ENCODE data around the gene TMEM151B.
"Not testable (repeated sequence)": the region's sequence is repeated elsewhere in the genome, so short reads cannot be mapped to it uniquely, and the experiment has no call there.

Gene TMEM151B

DNA sequence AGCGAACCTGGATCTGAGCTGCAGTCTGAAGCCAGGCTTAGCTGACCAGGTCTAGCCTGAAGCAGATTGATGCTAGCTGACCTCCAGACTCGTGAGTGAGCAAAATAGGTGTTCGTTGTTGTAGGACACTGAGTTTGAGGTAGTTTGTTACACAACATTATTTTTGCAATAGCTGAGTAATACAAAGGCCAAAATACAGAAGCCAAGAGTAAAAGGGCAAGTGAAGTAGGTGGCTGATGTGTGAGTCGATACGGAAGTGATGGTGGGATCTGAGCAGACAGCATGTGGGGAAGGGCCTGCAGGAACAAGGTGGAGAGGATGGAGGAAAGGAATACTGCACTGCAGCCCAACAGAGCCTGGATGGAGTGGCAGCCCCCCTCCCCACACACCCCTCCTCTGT is 63.7 kb downstream of the TMEM151B start:
- no peak for DNase-seq (ENCODE audit: low spot score)

DNA sequence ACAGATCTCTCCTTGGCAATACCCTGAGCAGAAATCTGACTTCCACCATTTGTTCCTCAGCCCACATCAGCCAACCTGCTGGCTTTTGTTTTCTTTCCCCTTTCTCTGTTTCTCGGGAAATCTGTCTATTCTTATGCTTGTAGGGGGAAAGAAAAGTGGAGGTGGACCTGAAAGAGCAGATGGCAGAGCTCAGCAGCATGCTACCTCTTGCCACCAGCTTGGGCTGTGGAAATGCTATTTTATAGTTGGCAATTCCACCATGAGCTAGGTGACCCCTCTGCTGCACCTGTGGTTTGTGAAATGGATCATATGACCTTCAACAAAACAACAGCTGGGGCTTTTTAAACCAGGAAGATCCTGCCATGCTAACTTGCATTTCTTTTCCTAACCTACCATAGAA is 65.4 kb downstream of the TMEM151B start:
- DNase-seq (ENCODE audit: low spot score) = no peak

GRCh38 chr6:44338228-44339122 is 68.2 kb downstream of the TMEM151B start:
- peak; percentile 77 for DNase-seq (ENCODE audit: low spot score)

DNA sequence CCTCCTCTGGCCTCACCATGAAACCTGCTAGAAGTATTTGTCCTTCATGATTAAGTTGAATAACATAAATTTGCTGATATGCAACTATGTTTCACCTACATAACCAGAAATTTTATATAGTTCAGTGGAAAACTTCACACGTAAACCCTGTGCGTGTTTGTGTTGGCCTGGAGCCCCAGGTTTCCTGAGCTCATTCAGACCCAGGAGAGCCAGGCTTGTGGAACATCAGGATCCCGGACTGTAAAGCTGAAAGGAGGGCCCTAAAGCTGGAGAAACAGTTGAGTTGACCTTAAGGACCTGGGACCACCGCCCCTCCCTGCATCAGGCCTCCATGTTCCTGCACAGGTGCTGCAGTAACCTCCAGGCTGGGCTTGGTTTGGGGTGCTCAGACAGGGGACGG is 69.1 kb downstream of the TMEM151B start:
- no peak for DNase-seq (ENCODE audit: low spot score)

DNA sequence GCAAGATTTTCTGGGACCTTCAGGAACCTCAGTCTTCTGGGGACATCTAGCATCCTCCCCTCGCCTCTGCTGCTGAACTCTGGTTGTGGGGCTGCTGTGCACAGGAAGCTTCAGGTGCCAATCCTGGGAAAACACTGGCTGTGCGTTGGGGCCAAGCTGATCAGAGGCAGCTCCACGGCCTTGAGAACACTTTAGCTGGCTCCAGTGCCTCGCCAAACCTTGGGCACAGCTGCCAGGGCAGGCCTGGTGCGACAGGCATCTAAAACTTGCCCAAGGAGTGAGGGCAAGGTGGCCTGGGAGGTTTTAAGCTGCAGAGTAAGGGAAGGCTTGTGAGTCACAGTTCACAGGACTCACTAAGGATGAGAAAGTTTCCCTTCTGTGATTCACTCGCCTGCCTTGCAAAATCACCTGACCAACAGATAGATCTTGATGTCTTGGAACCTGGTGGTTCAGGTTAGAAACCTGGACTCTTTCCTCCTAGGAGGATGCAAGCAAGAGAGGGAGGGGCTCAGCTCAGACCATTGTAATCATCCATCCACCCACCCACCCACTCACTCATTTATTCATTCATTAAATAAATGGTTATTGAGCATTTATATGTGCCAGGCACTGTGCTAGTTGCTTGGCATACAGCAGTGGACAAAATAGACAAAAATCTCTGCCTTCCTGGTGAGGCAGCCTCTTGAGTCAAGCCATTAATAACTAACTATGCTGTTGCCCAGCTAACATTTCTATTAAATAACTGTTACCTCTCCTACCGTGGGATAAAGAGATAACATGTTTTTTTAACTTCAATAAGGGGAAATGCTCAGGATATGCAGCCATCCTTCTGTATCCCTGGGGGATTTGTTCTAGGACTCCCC is 69.7 kb downstream of the TMEM151B start:
- DNase-seq (ENCODE audit: low spot score) = no peak

- DNase-seq (ENCODE audit: low spot score) = no peak
These were observed 71.0 kb downstream of the TMEM151B start for GRCh38 chr6:44341095-44341890.

GRCh38 chr6:44342052-44342451 is 71.8 kb downstream of the TMEM151B start:
- no peak for DNase-seq (ENCODE audit: low spot score)

- peak; percentile 23 for DNase-seq (ENCODE audit: low spot score)
These were observed 72.2 kb downstream of the TMEM151B start, which contains the start of gene SPATS1 for GRCh38 chr6:44342489-44342888. SPATS1 (plus strand) TSS chr6:44342650; CDS start chr6:44343096, 446 bp downstream.

- not testable (repeated sequence) for DNase-seq (ENCODE audit: low spot score)
These were observed 76.6 kb downstream of the TMEM151B start for GRCh38 chr6:44346818-44347217.

DNA sequence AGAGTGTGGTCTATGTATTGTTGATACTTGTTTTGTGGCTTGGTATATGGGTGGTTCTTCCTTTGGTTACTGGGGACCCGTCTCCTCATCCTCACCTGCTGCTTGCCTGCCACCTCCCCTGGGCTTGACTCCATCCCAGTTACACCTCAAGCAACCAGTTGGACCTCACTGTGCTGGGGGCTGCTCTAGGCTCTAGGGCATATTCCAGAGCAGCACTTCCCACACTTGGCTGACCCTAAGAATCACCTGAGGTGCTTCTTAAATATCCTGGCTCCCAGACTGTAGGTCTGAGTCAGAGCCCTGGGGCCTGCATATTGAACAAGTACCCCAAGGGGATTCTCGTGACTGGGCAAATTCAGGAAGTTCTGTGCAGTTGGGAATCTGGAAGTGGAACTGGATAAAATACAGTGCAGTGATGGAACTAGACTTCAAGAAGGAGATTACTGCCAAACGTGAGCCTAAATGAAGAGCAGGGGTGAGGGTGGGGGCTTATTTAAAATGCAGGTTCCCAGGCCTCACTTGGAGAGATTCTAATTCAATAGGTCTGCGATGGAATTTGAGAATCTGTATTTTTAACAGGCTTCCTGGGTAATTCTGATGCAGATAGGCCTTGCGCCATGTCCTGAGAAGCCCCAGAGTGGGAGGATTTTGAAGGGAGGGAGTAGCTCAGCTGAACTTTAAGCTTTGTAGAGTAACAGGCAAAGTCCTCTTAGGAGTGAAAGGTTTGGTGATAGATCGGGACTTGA is 79.8 kb downstream of the TMEM151B start:
- no peak for DNase-seq (ENCODE audit: low spot score)

DNA sequence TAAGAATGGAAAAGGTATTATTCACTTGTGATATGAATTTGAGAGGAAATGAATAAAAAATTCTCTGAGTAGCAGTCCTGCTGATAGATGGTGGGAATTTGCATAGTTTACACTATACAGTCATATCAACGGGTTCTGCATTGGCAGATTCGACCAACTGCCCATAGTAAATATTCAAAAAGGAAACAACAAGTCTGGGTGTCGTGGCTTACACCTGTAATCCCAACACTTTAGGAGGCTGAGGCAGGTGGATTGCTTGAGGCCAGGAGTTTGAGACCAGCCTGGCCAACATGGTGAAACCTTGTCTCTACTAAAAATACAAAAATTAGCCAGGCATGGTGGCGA is 80.4 kb downstream of the TMEM151B start:
- not testable (repeated sequence) for DNase-seq (ENCODE audit: low spot score)

- no peak for DNase-seq (ENCODE audit: low spot score)
These were observed 82.0 kb downstream of the TMEM151B start for GRCh38 chr6:44352259-44352658.

DNA sequence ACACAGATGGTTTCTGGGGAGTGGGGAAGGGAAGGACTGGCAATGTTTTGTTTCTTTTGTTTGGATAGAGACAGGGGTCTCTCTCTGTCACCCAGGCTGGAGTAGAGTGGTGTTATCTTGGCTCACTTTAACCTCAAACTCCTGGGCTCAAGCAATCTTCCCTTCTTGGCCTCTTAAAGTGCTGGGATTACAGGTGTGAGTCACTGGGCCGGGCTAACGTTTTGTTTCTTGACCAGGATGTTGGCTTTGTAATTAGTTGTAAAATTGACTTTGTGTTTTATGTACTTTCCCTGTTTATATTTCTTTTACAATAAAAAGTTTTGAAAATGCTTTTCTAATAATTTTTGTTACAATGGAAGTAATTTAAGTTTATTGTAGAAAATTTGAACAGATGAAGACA is 83.1 kb downstream of the TMEM151B start:
- DNase-seq (ENCODE audit: low spot score) = no peak

DNA sequence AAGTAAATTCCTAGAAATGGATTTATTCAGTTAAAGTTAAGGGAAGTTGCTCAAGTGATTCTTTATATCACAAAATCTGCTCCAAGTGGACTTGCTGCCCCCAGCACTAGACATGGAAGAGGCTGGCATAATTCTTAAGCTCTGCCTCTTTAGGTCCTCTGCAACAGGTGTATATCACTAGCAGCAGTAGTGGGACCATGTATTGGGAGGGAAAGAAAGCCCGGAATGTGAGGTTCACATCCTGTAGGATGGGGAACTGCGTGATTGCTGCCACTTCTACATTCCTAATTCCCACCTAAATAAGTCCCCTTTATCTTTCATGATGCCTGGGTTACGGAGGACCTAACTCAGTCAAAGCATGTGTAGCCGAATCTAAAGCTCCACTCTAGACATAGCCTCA is 85.4 kb downstream of the TMEM151B start:
- DNase-seq (ENCODE audit: low spot score) = no peak

DNA sequence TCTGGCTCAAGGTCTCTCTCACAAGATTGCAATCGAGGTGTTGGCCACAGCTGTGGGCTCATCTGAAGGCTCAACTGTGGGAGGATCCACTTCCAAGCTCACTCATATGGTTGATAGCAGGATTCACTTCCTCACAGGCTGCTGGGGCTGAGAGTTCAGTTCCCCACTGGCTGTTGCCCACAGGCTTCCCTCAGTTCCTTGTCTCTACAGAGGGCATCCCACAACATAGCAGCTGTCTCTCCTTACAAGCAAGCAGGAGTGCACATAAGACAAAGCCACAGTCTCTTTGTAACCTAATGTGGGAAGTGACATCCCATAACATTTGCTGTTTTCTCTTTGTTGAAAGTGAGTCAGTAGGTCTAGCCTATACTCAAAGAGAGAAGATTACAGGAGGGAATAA is 86.2 kb downstream of the TMEM151B start:
- no peak for DNase-seq (ENCODE audit: low spot score)

Measured in iPS-NIHi11 (cell line).